Measurements from ENCODE around the gene PLXNB1.

PLXNB1 gene

DNA sequence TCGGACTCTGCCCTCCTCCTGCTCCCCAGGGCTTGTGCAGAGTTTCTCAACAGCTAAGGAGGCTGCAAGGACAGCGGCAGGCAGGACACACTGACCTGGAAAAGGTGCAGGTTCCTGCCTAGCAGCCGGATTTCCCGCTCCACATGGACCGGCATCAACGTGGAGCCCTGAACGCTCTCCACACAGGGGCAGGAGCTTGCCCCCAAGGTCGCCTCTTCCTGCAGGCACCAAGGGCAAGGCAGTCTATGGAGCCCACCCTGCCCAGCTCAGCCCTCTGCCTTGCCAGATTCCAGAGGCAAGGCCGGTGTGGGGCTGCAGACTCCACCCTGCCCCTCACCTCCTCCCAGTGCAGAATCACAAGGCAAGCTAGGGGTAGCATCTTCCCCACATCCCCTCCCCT lies 10.7 kb downstream of the PLXNB1 start:
- DNase-seq (ENCODE audit: low spot score) = no peak

DNA sequence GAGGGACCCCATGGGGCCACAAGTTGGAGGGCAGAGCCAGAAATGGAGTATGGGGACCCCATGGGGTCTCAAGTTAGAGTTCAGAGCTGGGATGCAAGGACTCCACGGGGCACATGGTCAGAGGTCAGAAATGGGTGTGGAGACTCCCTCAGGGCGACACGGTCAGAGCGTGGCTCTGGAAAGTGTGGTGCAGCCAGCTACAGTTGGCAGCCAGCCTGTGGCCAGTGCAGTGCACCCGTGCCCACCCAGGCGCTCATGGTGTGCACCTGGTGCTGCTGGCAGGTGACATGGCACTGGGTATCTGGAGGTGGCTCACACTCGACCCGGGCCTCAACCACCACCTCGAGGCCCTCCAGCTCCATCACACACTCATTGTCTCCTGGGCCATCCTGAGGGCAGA lies 11.2 kb downstream of the PLXNB1 start:
- DNase-seq (ENCODE audit: low spot score) = no peak

DNA sequence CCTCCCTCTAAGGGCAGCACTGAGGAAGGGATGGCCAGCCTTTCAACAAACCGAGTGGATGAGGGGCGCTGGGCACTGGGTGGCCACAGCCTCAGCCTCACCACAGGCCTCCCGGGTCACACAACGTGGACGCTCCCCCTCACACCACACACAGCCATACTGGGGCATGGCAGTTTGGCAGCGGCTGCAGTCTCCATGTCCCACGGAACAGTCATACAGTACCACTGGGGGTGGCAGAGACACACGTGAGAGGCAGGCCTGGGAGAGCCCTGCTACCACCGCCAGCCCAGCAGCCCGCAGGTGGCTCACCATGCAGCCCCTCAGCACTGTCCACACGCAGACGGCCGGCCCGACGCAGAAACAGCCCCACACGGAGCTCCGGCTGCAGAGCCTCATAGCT lies 11.7 kb downstream of the PLXNB1 start:
- no peak for DNase-seq (ENCODE audit: low spot score)

DNA sequence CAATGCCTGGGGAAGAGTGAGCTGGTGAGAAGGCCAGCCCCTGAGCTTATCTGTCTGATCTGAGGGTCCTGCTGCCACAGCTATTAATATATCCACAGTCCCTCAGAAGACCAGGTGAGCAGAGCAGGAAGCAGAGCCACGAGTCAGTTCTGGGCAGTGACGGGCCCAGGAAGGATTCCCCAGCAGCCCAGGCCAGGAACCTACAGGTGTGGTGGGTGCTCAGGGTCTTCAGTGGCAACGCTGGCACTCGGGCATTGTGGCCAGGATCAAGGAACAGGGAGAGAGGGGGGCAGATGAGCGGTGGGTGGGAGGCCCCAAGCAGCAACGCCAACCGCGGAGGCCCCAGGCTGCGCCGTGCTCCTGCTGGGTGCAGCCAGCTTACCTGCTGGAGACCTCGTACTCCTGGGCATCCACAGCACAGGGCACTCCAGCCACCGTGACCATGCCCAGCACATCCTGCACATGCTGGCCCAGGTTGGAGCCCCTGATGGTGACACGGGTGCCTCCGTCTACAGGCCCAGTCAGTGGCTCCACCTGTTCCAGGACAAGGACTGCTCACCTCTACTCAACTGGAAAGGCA lies 12.3 kb downstream of the PLXNB1 start:
- no peak for DNase-seq (ENCODE audit: low spot score)

DNA sequence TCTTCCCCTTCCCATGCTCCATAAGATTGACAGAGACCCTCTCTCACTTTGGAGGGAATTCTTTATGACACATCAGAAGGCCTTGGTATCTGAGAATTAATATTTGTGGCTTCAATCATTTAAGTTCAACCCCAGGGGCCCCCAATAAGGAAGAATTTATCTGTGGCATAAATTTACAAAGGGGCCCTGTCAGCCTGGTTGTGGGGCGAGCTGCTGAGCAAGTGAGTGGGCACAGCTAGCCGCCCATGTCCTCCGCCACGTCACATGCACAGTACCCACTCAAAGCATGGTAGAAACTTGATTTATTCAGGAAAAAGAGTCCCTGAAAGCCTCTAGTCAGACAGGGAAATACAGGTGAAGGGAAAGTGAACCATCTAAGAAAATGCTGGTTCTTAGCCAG lies 13.3 kb downstream of the PLXNB1 start:
- DNase-seq (ENCODE audit: low spot score) = no peak

DNA sequence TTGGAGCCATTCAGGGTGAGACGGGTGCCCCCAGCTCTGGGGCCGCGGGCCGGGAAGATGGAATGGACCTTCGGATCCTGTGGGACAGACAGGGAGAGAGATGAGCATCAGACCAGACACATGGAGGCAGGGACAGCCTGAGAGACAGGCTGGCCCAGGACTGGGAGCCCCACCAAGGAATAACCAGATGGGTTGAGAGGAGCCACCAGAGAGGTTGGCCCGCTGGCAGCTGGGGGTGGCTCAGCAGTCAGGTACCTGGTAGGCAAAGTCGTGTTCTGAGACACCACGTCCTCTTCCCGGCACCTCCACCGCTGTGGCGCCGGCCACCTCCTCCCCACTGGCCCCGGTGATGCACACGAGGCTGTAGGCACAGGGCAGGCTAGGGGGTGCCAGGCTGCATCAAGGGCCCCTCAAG lies 13.8 kb downstream of the PLXNB1 start:
- DNase-seq (ENCODE audit: low spot score) = no peak

DNA sequence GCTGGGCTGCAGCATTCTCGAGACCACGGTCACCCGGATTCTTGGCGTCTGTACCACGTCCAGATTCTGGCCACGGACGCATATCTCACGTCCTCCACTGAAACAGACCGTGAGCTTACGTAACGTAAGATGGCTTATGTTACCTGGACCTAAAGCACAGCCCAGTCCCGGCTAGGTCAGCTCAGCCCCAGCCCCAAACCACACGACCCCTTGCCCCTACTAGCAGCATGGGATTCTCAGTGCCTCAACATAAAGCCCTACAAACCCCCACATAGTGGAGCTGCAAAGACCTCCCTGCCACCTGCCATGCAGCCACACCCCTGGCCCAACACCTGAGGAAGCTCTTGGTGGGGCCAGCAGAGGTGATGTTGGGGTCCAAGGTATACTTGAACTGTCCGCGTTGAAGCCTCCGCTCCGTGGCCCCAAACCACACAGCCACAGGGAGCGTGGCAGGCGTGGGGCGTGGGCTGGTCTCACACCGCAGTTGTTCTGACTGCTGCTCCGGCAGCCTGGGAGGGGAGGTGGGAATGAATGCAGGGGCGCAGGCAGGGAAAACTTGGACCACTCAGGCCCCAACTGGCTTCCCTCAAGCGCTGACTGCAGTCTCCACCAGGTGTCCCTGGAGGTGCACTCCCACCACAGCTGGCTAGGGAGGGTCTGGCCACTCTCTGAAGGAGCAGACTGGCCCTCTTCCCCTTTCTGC lies 14.5 kb downstream of the PLXNB1 start:
- DNase-seq (ENCODE audit: low spot score) = no peak

DNA sequence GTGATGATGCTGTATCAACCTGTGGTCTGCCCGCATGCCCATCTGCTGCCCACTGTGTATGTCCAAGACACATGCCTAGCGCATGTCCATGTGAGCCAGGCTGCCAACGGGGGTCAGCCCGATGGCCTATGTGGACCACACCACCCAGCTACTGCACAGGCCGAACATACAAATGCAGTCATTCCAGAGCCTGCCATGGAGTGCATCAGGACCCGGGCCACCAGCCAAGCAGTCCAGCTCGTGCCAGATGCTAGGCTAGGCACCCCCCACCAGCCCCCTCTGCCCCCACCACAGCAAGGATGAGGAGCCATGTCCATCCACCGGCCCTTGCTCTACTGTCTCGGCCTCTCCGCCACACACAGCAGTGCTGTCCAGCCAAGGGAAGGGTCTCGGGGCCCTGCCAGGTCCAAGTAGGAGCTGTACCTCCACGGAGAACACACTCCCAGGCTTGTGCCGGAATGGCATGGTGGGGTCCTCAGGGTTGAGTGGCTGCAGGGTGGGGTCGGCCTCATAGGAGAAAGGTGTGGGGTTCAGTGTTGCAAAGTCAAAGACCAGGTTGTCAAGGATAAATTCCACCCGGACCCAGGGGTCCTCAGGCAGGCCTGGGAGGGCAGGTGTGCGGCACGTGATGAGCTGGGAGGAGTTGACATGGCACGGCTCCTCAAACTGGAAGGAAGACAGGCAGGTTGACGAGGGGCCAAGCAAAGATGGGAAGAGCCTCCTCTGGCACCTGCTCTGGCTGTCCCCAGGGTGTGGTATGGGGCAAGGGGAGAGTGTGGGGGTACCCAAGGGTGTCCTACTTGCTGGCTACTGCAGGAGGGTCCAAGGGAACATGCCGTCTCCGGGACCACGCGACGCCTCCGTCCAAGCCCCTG lies 15.3 kb downstream of the PLXNB1 start:
- no peak for DNase-seq (ENCODE audit: low spot score)

DNA sequence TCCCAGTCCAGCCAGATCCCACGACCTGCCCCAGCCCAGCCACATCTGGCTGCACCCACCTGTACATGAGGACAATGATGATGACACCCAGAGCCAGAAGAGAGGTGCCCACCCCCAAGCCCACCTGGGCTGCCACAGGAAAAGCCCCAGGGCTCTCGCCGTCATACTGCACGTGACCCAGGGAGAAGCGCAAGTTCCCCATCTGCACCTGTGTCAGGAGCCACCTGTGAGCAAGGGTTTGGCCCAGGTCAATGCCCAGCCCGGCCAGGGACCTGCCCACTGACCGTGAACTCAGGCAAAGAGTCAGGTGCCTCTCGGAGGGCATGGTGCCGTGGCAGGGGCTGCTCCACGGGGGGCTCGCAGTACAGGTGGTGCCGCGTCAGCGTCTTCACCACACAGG lies 16.3 kb downstream of the PLXNB1 start:
- no peak for DNase-seq (ENCODE audit: low spot score)

DNA sequence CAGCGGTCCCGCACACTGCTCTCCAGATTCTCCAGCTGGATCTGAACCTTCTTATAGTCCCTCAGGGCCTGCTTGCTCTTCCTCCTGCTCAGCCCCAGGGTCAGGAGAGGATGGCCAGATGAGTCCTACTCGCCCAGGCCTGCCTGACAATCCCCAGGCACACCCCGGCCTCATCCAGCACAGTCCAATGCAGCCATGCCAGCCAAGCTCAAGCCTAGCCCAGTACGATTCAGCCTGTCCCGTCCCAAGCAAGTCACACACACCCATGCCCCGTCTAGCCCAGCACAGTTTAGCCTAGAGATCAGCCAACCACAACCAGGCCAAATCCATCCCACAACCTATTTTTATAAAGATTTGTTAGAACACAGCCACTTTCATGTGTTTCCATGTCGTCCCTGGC lies 16.8 kb downstream of the PLXNB1 start:
- no peak for DNase-seq (ENCODE audit: low spot score)

DNA sequence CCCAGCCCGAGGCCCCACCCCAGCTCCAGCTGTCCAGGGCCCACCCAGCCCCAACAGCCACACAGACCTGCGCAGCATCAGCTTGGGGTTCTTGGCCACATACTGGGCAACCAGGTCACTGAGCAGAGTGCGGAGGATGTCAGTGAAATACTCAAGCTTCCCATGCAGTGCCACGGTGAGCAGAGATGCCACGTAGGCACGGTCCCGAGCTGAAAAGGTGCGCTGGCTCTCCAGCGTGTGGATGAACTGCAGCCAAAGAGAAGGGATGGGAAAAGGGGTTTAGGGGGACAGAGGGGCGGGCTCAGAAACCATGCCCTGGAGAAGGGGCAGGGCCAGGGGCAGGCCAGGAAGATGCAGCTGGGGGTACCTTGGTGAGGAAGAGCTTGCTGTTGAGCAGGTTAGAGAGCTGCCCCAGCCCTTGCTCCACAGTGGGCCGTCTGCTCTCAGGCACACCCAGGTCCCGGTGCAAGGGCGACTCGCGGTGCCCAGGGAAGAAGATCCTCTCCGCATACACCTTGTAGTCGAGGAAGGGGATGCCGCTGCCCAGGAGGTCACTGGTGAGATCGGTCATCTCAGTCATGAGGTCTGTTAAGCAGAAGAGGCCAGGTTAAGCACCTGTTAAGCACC lies 17.4 kb downstream of the PLXNB1 start:
- no peak for DNase-seq (ENCODE audit: low spot score)

DNA sequence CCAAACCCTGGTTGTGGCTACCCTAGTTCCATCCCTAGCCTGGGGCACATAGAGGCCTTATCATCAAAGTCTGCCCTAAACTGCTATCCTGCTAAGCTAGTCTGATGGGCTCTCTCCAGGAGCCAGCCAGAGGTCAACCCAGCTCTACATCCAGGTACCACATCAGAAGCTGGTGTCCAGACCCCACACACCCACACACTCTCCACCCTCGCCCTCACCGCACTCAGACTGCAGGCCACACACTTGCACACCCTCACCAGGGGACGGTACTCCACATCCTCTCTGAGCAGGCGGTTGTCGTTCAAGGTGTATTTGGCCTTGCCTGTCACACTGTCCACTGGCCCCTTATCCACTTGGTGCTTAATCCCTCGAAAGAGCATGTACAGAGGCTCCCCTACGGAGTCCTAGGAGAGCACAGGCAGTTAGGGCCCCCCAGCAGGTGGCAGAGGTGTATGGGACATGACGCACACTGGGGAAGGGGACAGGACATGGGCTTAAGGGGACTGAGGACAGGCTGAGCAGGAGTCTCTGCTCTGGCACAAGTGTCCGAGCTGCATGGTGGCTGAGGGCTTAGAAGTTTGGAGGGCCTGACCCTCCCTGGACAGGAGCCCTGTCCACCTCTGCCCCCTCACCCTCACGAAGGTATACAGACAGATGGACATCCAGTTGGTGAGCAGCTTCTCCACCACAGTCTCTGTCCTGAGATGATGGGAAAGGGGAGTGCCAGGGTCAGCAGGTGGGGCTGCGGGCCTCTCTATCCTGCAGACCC lies 18.1 kb downstream of the PLXNB1 start:
- DNase-seq (ENCODE audit: low spot score) = no peak

DNA sequence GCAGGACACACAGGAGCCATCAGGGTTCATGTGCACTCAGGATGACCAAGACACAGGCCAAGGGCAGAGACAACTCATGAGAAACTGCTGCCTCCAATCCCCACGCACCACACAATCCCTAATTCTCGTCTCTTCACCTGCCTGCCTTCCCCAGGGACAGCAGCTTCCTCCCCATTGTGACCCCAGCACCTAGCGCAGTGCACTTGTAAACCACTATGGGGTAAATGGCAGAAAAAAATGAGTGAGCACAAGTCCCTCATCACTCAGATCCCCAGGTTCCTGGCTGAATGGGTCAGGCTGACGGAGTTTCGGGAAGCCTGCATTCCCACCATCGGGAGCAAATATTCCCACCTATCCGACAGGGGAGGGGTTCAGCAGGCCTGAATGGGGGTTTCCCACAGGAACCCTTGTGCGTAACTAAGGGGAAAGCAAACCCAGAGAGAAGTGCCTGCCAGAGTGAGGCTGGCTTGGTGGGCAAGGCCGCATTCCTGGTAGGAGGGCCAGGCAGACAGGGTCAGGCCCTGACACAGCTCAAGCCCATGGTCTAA lies 18.8 kb downstream of the PLXNB1 start:
- no peak for DNase-seq (ENCODE audit: low spot score)

DNA sequence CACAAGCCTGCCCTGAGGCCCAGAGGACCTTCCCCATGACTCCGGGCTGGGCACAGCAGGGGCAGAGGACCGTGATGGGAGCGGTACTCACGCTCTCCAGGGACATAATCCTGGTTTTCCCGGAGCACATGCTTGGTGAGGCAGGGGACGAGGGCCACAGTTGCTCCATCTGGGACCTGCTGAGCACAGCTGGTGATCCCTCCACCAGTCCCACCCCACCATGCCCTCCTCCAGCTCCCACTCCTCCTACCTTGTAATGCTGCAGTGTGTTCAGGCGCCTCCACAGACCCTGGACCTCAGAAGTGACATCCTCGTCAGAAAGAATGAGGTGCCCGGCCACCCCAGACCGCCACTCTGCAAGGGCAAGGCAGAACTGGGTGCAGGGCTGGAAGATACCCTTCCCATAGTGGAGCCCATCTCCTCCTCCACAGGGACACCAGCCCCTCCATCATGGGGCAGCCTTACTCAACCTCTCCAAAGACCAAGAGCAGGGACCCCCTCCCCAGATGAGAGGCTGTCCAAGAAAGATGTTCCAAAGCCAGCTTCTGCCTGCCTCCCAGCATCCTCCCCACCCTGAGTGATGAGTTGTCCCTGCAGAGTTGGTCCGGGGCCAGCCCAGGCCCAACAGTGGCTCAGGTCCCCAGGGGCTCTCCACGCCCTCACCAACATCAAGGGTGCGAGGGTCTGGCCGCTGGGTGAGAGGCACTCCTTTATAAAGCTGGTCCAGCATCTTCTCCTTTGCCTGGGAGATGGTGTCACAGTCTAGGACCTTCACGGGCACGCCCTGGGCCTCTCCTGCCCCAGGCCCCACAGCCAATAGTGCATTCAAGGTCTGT lies 19.5 kb downstream of the PLXNB1 start:
- no peak for DNase-seq (ENCODE audit: low spot score)

DNA sequence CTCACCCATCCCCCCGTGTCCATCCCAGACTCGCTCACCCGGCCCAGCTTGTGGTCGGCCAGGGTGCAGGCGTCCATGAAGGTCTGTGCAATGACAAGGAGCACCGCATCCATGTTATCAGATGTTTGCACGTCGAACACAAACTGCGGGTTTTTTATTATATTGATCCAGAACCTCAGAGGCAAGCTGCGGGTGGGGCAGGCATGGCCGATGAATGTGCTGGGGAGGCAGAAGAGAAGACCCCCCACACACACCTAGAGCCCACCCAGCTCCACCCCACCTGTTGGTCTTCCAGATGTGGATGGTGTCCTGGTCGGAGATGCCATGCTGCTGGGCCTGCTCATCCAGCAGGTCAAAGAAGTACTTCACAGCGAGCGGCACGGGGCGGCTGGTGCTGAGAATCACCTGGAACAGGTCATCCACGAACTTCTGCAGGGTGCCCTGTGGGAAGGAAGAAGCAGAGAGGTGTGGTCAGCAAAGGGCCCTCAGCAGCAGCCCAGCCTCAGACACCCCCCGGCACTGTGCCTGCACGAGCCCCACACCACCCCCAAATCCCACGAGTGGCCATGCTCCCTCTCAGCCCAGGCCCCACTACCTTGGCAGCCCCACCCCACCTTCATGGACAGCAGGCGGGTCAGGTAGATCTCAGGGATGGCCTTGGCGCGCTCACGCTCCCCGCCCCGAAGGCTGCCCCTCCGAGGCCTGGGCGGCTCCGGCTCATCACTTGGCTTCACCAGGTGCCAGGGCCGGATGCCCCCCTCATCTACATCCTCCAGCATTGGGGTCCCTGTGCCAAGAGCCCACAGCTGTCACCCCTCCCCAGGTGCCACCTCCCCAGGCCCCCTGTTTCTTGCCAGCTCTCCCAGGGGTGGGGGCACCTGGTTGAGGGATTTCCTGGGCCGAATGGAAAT lies 20.3 kb downstream of the PLXNB1 start:
- DNase-seq (ENCODE audit: low spot score) = no peak

DNA sequence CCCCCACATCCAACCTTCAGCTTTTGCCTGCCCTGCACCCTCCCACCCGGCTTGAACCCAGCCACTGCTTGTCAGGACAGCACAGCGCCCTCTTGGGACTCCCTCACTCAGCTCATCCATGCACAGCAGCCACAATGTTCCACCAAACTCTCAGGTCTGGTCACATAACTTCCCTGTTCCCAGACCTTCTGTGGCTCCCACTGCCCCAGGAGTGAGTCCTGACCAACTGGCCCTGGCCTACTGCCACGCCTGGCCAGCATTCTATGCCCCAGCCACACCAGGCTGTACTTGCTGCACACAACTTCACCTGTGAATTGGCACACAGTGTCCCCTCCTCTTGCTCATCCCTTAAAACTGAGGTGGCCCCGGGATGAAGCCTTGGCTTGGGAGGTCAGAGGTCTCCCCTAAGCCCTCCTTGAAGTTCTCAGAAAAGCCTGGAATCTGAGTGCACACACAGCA lies 21.0 kb downstream of the PLXNB1 start:
- DNase-seq (ENCODE audit: low spot score) = no peak

DNA sequence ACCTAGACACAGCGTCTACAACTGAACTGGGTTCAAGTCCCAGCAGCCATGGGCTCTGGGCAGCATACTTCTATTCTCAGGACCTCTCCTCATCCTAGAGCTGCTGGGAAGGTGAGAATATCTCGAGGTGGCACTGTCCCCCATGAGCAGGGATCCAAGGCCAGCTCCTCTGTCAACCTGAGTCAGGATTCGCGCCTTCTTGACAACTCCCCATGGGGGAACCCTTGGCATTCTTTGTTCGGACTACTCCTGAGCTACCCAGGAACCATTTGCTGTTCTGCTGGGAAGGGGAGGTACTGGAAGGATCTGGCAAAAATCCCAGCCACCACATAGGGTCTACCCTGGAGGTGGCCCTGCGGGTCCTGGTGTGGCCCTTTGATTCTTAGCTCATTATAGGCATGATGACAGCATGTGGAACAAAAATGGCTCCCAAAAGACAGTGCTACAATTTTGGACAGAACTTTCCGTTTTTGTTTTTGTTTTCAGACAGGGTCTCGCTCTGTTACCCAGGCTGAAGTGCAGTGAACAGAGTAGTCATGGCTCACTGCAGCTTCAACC lies 22.3 kb downstream of the PLXNB1 start:
- no peak for DNase-seq (ENCODE audit: low spot score)

DNA sequence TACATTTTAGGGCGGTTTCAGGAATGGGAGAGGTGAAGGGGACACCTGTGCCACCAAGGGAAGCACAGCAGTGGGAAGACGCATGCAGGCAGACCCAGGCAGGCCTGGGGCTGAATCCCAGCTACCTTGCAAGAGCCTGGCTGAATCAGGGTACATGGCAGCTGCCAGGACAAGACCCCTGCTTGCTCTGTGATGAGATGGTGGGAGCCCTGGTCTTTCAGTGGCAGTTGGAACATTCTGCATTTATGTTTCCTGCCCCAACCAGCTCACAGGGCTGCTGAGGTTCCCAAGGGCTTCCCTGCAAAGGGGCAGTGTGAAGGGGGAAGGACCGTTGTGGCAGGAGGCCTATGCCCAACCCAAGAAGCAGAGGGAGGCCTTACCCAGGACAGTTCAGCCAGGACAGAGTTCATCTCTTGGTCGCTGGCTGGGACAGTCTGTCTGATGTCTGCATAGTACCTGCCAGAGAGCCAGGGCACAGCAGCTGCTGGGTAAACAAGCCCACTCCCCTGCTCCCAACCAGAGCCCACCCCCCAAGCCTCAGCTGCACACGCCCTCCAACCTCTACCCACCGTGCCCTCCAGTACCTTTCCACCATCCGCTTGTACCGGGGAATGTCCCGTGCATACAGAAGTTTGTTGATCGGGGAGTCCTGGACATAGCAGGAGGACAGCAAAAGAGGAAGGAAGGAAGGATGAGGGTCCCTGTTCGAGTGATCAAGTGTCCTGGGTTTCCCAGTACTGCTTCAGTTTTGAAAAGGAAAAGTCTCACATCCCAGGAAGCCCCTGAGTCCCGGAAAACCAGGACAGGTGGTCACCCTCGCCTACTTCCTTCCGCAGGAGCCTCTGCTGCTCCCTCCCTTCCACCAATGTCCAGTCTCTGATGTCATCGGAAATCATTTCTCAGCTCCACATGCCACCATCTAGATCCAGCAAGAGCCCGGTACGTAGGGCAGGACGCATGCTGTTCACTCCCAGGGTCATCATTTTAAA lies 23.1 kb downstream of the PLXNB1 start:
- no peak for DNase-seq (ENCODE audit: low spot score)

All from hepatic stellate cell (primary cell).